A549 (cell line): ENCODE results near the gene OPRL1.

ENCODE experiments used
- CTCF ChIP-seq: fragments of >200 bp; sonication (Bioruptor Twin); formaldehyde crosslinking; IDR thresholded peaks from 3 replicates; pipeline ENCODE4 v1.5.1; 2016
- EP300 ChIP-seq, 2 experiments: fragments of >200 bp; sonication (Bioruptor Twin); formaldehyde crosslinking; IDR thresholded peaks; 2 replicates in 1 of 2; 3 replicates in 1 of 2; pipeline ENCODE4 v1.6.1; 2016 to 2017
- MAX ChIP-seq: IDR thresholded peaks from 2 replicates; pipeline ENCODE4 v1.6.1; 2012
- POLR2A ChIP-seq: IDR thresholded peaks from 2 replicates; pipeline ENCODE4 v1.6.1; 2012; ENCODE audit warnings: mild to moderate bottlenecking, low read length
- RAD21 ChIP-seq, 2 experiments: fragments of >200 bp in 1 of 2; sonication (Bioruptor Twin) in 1 of 2; formaldehyde crosslinking in 1 of 2; IDR thresholded peaks in 1 of 2; conservative IDR thresholded peaks in 1 of 2; 2 replicates in 1 of 2; 3 replicates in 1 of 2; pipeline ENCODE4 v1.6.1; 2012 to 2018; ENCODE audit warnings: inconsistent platforms in 1 of 2
- SMC3 ChIP-seq: fragments of >200 bp; sonication (Bioruptor Twin); formaldehyde crosslinking; IDR thresholded peaks from 3 replicates; pipeline ENCODE4 v1.6.1; 2018; ENCODE audit warnings: inconsistent platforms
- SREBF2 ChIP-seq: fragments of 450-650 bp; IDR thresholded peaks from 2 replicates; pipeline ENCODE4 v1.6.1; 2014; ENCODE audit warnings: mild to moderate bottlenecking, moderate library complexity
- ZC3H11A ChIP-seq: fragments of 450-650 bp; IDR thresholded peaks from 2 replicates; pipeline ENCODE4 v1.6.1; 2014; ENCODE audit warnings: antibody characterized with exemption, mild to moderate bottlenecking
- ZNF302 ChIP-seq: fragments of 250-450 bp; sonication (Bioruptor Pico); IDR thresholded peaks from 2 replicates; pipeline ENCODE4 v1.9.0; 2021; ENCODE audit warnings: inconsistent platforms, mild to moderate bottlenecking, moderate library complexity

GRCh38 chr20:64062596-64063388, 17.1 kb upstream of the OPRL1 start, which contains the start of gene TCEA2:
- no peak for TF ChIP-seq RAD21 (conservative IDR thresholded peaks at IDR 0.05 in 1 of 2, IDR thresholded peaks at IDR 0.05 in 1 of 2)
- TF ChIP-seq SMC3 = no peak
- no peak for TF ChIP-seq EP300 (IDR thresholded peaks at IDR 0.05)
- TF ChIP-seq ZC3H11A = no peak
- TF ChIP-seq MAX = peak; percentile 85
- TF ChIP-seq POLR2A = peak; percentile 56
- no peak for TF ChIP-seq CTCF
- no peak for TF ChIP-seq SREBF2
- no peak for TF ChIP-seq ZNF302 (CRISPR knock-in tag)
